SK-N-SH treated with all-trans-retinoic acid at 6 μM for 48 hours (cell line): ENCODE measurements around the gene EAF1.

Experiments
- ATAC-seq: fragments of 200-7000 bp; cut with Tn5 transposase; 3 replicates; pipeline ENCODE4 v1.9.1; 2020; ENCODE audit warnings: mild to moderate bottlenecking, moderate library complexity
- ARNTL ChIP-seq: fragments of 450-650 bp; formaldehyde crosslinking; IDR thresholded peaks from 2 replicates; pipeline ENCODE4 v1.5.0; 2020; ENCODE audit warnings: low read depth, mild to moderate bottlenecking, moderate library complexity, borderline replicate concordance
- BACH2 ChIP-seq: fragments of 250-450 bp; sonication (Bioruptor Pico); IDR thresholded peaks from 2 replicates; pipeline ENCODE4 v1.9.0; 2021; ENCODE audit warnings: mild to moderate bottlenecking, borderline replicate concordance
- CSDC2 ChIP-seq: fragments of 250-450 bp; sonication (Bioruptor Pico); IDR thresholded peaks from 2 replicates; pipeline ENCODE4 v1.5.0; 2020; ENCODE audit warnings: mild to moderate bottlenecking, moderate library complexity
- ESRRG ChIP-seq: fragments of 250-450 bp; sonication (Bioruptor Pico); IDR thresholded peaks from 2 replicates; pipeline ENCODE4 v1.6.1; 2021; ENCODE audit warnings: mild to moderate bottlenecking
- GLIS3 ChIP-seq: fragments of 250-450 bp; sonication (Bioruptor Pico); IDR thresholded peaks from 2 replicates; pipeline ENCODE4 v1.5.0; 2020; ENCODE audit warnings: mild to moderate bottlenecking, moderate library complexity
- ISL1 ChIP-seq: fragments of 250-450 bp; sonication (Bioruptor Pico); IDR thresholded peaks from 2 replicates; pipeline ENCODE4 v2.1.2; 2022; ENCODE audit warnings: mild to moderate bottlenecking, moderate library complexity
- OSR1 ChIP-seq: fragments of 250-450 bp; sonication (Bioruptor Pico); IDR thresholded peaks from 2 replicates; pipeline ENCODE4 v1.8.0; 2022; ENCODE audit warnings: moderate library complexity, mild to moderate bottlenecking, inconsistent platforms
- PPARA ChIP-seq: fragments of 250-450 bp; sonication (Bioruptor Pico); IDR thresholded peaks from 2 replicates; pipeline ENCODE4 v1.5.0; 2020; ENCODE audit warnings: mild to moderate bottlenecking, borderline replicate concordance
- RARB ChIP-seq: fragments of 250-450 bp; sonication (Bioruptor Pico); IDR thresholded peaks from 2 replicates; pipeline ENCODE4 v1.8.0; 2021; ENCODE audit warnings: mild to moderate bottlenecking, moderate library complexity
- TCF4 ChIP-seq: fragments of 250-450 bp; sonication (Bioruptor Pico); IDR thresholded peaks from 2 replicates; pipeline ENCODE4 v1.8.0; 2021; ENCODE audit warnings: mild to moderate bottlenecking, moderate library complexity, borderline replicate concordance
- TOX ChIP-seq: fragments of 250-450 bp; sonication (Bioruptor Pico); IDR thresholded peaks from 2 replicates; pipeline ENCODE4 v1.8.0; 2021; ENCODE audit warnings: mild to moderate bottlenecking, moderate library complexity, borderline replicate concordance
- ZC3H10 ChIP-seq: fragments of 250-450 bp; sonication (Bioruptor Pico); IDR thresholded peaks from 2 replicates; pipeline ENCODE4 v1.5.1; 2021; ENCODE audit warnings: mild to moderate bottlenecking, moderate library complexity
- ZFP30 ChIP-seq: fragments of 450-650 bp; formaldehyde crosslinking; IDR thresholded peaks from 2 replicates; pipeline ENCODE4 v1.5.0; 2022; ENCODE audit warnings: mild to moderate bottlenecking, moderate library complexity
- ZNF565 ChIP-seq: fragments of 450-650 bp; formaldehyde crosslinking; conservative IDR thresholded peaks from 2 replicates; pipeline ENCODE4 v1.5.0; 2020; ENCODE audit warnings: low read depth, mild to moderate bottlenecking, moderate library complexity
- ZNF70 ChIP-seq: fragments of 450-650 bp; formaldehyde crosslinking; IDR thresholded peaks from 2 replicates; pipeline ENCODE4 v1.5.0; 2020; ENCODE audit warnings: mild to moderate bottlenecking, moderate library complexity
- ZNF8 ChIP-seq: fragments of 450-650 bp; formaldehyde crosslinking; IDR thresholded peaks from 2 replicates; pipeline ENCODE4 v1.5.0; 2020; ENCODE audit warnings: mild to moderate bottlenecking, moderate library complexity
- TF ChIP-seq, protein P1 (sequence below): fragments of 250-450 bp; sonication (Bioruptor Pico); IDR thresholded peaks from 2 replicates; pipeline ENCODE4 v1.5.0; 2020; ENCODE audit warnings: mild to moderate bottlenecking, moderate library complexity
- TF ChIP-seq, protein P2 (sequence below): fragments of 250-450 bp; sonication (Bioruptor Pico); IDR thresholded peaks from 2 replicates; pipeline ENCODE4 v1.8.0; 2020; ENCODE audit warnings: mild to moderate bottlenecking, moderate library complexity, borderline replicate concordance
- TF ChIP-seq, protein P3 (sequence below): fragments of 250-450 bp; sonication (Bioruptor Pico); IDR thresholded peaks from 2 replicates; pipeline ENCODE4 v1.8.0; 2021; ENCODE audit warnings: low read depth, mild to moderate bottlenecking, moderate library complexity, borderline replicate concordance
- TF ChIP-seq, protein P4 (sequence below): fragments of 250-450 bp; sonication (Bioruptor Pico); IDR thresholded peaks from 2 replicates; pipeline ENCODE4 v1.5.1; 2021; ENCODE audit warnings: mild to moderate bottlenecking, moderate library complexity

EAF1 gene

DNA sequence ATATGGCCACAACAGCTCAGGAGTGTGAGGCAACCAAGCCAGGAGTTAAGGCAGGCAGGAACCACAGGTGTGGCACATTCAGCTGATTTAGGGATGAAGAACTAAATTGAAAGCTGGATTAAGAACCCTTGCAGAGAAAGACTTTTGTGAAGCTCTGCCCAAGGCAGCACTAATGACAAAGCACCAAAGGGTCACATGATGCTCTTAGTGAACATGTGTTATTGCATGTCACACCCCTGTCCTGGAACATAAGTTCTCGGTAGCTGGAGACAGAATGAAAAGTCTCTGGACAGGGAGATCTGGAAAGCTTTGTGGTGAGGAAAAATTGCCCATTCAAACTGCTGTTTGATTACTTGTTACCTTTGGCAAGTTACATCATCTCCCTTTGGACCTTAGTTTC lies 3.2 kb downstream of the EAF1 start:
- ATAC-seq, result no peak
- no peak for TF ChIP-seq ZNF70 (CRISPR knock-in tag)
- TF ChIP-seq RARB, result no peak
- TF ChIP-seq, all 23 proteins: peak for 0

DNA sequence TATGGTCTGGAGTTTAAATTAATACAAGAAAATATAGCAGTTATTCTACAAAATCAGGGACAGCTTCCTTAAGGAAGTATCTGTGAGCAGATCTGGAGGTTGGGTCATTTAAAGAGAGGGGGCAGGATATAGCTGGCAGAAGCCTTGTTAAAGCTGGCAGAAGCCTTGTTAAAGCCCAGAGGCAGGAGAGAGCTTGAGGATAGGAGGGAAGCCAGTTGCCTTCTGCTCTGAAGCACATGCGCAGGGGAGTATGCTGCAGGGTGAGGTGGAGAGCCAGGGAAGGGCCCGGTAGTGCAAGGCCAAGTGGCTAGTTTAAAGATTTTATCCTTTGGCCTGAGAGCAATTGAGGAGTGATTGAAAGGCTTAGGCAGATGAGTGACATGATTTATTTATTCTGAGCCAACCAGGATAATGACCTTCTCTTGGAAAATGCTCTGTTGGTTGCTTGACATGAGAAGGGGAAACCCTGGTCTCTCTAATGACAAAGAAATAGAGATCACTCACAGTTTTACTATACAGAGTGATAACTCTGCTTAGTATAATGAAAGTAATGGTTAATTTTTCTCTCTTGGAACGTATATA lies 3.9 kb downstream of the EAF1 start:
- TF ChIP-seq ZFP30 (CRISPR knock-in tag), result no peak
- no peak for TF ChIP-seq TOX (CRISPR knock-in tag)
- TF ChIP-seq CSDC2 (CRISPR knock-in tag), result no peak
- no peak for TF ChIP-seq PPARA (CRISPR knock-in tag)
- TF ChIP-seq, protein P1, sequence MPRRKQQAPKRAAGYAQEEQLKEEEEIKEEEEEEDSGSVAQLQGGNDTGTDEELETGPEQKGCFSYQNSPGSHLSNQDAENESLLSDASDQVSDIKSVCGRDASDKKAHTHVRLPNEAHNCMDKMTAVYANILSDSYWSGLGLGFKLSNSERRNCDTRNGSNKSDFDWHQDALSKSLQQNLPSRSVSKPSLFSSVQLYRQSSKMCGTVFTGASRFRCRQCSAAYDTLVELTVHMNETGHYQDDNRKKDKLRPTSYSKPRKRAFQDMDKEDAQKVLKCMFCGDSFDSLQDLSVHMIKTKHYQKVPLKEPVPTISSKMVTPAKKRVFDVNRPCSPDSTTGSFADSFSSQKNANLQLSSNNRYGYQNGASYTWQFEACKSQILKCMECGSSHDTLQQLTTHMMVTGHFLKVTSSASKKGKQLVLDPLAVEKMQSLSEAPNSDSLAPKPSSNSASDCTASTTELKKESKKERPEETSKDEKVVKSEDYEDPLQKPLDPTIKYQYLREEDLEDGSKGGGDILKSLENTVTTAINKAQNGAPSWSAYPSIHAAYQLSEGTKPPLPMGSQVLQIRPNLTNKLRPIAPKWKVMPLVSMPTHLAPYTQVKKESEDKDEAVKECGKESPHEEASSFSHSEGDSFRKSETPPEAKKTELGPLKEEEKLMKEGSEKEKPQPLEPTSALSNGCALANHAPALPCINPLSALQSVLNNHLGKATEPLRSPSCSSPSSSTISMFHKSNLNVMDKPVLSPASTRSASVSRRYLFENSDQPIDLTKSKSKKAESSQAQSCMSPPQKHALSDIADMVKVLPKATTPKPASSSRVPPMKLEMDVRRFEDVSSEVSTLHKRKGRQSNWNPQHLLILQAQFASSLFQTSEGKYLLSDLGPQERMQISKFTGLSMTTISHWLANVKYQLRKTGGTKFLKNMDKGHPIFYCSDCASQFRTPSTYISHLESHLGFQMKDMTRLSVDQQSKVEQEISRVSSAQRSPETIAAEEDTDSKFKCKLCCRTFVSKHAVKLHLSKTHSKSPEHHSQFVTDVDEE (CRISPR knock-in tag), result no peak
- no peak for ATAC-seq

DNA sequence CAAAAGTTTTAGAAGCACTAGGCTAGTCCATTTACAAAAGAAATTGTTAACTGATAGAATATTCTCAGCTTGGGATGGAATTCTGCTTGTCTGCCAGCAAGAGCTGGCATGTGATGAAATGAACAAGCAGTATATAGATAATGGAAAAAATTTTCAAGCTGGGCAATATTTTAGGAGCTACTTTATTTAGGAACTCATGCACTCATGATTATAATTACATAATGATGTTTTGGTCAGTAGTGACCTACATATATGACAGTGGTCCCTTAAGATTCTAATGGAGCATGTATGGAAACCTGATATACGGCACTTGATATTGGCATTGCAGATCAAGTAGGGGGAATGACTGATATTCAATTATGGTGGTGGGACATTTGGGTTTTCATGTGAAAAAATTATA lies 6.1 kb downstream of the EAF1 start:
- no peak for TF ChIP-seq PPARA (CRISPR knock-in tag)
- TF ChIP-seq CSDC2 (CRISPR knock-in tag), result no peak
- no peak for TF ChIP-seq ZNF565 (CRISPR knock-in tag)
- TF ChIP-seq OSR1 (CRISPR knock-in tag), result no peak
- TF ChIP-seq, all 23 proteins: peak for 0
- ATAC-seq, result no peak

DNA sequence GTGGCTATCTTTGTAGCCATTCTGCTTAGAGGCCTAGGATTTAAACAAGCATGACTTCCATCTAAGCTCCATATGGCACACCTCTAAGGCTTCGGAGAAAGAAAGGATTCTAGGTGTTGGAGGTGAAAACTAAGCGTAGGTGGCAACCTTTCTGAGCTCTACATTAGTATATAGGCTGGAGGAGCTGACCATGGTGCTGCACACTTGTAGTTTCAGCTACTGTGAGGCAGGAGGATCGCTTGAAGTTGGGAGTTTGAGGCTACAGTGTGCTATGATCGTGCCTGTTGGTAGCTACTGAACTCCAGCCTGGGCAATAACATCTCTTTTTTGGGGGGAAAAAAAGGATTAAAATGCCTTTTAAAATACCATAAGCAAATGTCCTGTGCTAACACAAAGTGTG lies 7.4 kb downstream of the EAF1 start:
- no peak for ATAC-seq
- TF ChIP-seq, protein P2, sequence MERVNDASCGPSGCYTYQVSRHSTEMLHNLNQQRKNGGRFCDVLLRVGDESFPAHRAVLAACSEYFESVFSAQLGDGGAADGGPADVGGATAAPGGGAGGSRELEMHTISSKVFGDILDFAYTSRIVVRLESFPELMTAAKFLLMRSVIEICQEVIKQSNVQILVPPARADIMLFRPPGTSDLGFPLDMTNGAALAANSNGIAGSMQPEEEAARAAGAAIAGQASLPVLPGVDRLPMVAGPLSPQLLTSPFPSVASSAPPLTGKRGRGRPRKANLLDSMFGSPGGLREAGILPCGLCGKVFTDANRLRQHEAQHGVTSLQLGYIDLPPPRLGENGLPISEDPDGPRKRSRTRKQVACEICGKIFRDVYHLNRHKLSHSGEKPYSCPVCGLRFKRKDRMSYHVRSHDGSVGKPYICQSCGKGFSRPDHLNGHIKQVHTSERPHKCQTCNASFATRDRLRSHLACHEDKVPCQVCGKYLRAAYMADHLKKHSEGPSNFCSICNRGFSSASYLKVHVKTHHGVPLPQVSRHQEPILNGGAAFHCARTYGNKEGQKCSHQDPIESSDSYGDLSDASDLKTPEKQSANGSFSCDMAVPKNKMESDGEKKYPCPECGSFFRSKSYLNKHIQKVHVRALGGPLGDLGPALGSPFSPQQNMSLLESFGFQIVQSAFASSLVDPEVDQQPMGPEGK, result no peak
- TF ChIP-seq RARB, result no peak
- TF ChIP-seq ESRRG (CRISPR knock-in tag), result no peak
- TF ChIP-seq, protein P3, sequence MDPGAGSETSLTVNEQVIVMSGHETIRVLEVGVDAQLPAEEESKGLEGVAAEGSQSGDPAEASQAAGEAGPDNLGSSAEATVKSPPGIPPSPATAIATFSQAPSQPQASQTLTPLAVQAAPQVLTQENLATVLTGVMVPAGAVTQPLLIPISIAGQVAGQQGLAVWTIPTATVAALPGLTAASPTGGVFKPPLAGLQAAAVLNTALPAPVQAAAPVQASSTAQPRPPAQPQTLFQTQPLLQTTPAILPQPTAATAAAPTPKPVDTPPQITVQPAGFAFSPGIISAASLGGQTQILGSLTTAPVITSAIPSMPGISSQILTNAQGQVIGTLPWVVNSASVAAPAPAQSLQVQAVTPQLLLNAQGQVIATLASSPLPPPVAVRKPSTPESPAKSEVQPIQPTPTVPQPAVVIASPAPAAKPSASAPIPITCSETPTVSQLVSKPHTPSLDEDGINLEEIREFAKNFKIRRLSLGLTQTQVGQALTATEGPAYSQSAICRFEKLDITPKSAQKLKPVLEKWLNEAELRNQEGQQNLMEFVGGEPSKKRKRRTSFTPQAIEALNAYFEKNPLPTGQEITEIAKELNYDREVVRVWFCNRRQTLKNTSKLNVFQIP (CRISPR knock-in tag), result no peak
- no peak for TF ChIP-seq ZNF565 (CRISPR knock-in tag)
- no peak for TF ChIP-seq ZNF70 (CRISPR knock-in tag)

DNA sequence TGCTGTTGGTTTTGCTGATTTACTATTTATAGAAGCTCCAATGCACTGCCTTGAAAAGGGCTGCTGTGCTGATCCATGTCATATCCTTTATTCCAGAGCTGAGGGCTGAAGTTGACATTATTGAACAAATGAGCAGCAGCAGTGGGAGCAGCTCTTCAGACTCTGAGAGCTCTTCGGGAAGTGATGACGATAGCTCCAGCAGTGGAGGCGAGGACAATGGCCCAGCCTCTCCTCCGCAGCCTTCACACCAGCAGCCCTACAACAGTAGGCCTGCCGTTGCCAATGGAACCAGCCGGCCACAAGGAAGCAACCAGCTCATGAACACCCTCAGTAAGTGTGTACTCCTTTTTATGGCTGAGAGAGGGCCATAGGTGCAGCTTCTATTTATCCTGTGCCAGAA lies 8.8 kb downstream of the EAF1 start:
- no peak for ATAC-seq
- no peak for TF ChIP-seq ESRRG (CRISPR knock-in tag)
- no peak for TF ChIP-seq ZC3H10 (CRISPR knock-in tag)
- TF ChIP-seq, protein P2, result no peak
- TF ChIP-seq GLIS3 (CRISPR knock-in tag), result no peak
- no peak for TF ChIP-seq ZNF565 (CRISPR knock-in tag)
- TF ChIP-seq, protein P1 (CRISPR knock-in tag), result no peak
- TF ChIP-seq, protein P4, sequence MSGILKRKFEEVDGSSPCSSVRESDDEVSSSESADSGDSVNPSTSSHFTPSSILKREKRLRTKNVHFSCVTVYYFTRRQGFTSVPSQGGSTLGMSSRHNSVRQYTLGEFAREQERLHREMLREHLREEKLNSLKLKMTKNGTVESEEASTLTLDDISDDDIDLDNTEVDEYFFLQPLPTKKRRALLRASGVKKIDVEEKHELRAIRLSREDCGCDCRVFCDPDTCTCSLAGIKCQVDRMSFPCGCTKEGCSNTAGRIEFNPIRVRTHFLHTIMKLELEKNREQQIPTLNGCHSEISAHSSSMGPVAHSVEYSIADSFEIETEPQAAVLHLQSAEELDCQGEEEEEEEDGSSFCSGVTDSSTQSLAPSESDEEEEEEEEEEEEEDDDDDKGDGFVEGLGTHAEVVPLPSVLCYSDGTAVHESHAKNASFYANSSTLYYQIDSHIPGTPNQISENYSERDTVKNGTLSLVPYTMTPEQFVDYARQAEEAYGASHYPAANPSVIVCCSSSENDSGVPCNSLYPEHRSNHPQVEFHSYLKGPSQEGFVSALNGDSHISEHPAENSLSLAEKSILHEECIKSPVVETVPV (CRISPR knock-in tag), result no peak
- no peak for TF ChIP-seq ZNF70 (CRISPR knock-in tag)
- TF ChIP-seq ISL1, result no peak
- no peak for TF ChIP-seq CSDC2 (CRISPR knock-in tag)
- no peak for TF ChIP-seq TCF4
- no peak for TF ChIP-seq ZFP30 (CRISPR knock-in tag)
- no peak for TF ChIP-seq ZNF8 (CRISPR knock-in tag)
- no peak for TF ChIP-seq BACH2 (CRISPR knock-in tag)
- no peak for TF ChIP-seq ARNTL (CRISPR knock-in tag)
